Heart left ventricle (tissue), 16 donors: ENCODE results near the gene PSMD4. TPM values are rescaled to one million over a fixed set of nuclear protein-coding genes. Genes with fewer than 3 reads are reported as not detected.

ENCODE experiments used
- ATAC-seq, 4 donors: fragments of 200-7000 bp; cut with Tn5 transposase; one replicate each; pipeline ENCODE4 v1.9.1; 2020 to 2022; ENCODE audit warnings: moderate library complexity in 4 of 4, mild to moderate bottlenecking in 3 of 4, moderate number of reproducible peaks in 1 of 4
- DNase-seq, 5 donors: peaks; one replicate each; pipeline ENCODE4 v3.0.0-alpha.2; 2020
- H3K27ac ChIP-seq, 12 donors: fragments of 200-600 bp; sonication (generic) in 4 of 12; one replicate each; pipeline versions ENCODE4 v1.5.0 to v1.8.0; 2016 to 2022; ENCODE audit warnings: mild to moderate bottlenecking in 2 of 12
- H3K27me3 ChIP-seq, 9 donors: fragments of 200-600 bp; sonication (generic) in 2 of 9; one replicate each; pipeline versions ENCODE4 v1.5.1 to v1.8.0; 2016 to 2022; ENCODE audit warnings: mild to moderate bottlenecking in 3 of 9
- H3K36me3 ChIP-seq, 9 donors: fragments of 200-600 bp; sonication (generic) in 2 of 9; one replicate each; pipeline versions ENCODE4 v1.5.0 to v1.8.0; 2018 to 2022; ENCODE audit warnings: mild to moderate bottlenecking in 2 of 9
- H3K4me1 ChIP-seq, 12 donors: fragments of 200-600 bp; sonication (generic) in 4 of 12; one replicate each; pipeline versions ENCODE4 v1.5.0 to v1.8.0; 2016 to 2022; ENCODE audit warnings: mild to moderate bottlenecking in 3 of 12
- H3K4me3 ChIP-seq, 12 donors: fragments of 200-600 bp; sonication (generic) in 4 of 12; one replicate each; pipeline versions ENCODE4 v1.5.0 to v1.8.0; 2017 to 2022; ENCODE audit warnings: mild to moderate bottlenecking in 9 of 12, moderate library complexity in 4 of 12
- H3K9me3 ChIP-seq, 12 donors: fragments of 200-600 bp; sonication (generic) in 4 of 12; one replicate each; pipeline versions ENCODE4 v1.5.0 to v1.8.0; 2016 to 2022; ENCODE audit warnings: mild to moderate bottlenecking in 1 of 12
- CTCF ChIP-seq, 12 donors: fragments of 200-600 bp; sonication (generic) in 4 of 12; IDR thresholded peaks; one replicate each; pipeline versions ENCODE4 v1.5.0 to v1.8.0; 2018 to 2022; ENCODE audit warnings: antibody characterized with exemption in 12 of 12, mild to moderate bottlenecking in 5 of 12
- POLR2A ChIP-seq, 2 donors: fragments of 450-650 bp; IDR thresholded peaks; one replicate each; pipeline ENCODE4 v1.6.1; 2017; ENCODE audit warnings: antibody characterized with exemption in 2 of 2, mild to moderate bottlenecking in 2 of 2, moderate library complexity in 2 of 2
- WGBS, 4 donors: extraction: QIAGEN DNeasy Blood & Tissue Kit in 2 of 4; methylation state at CpG; one replicate each; pipeline versions ENCODE4 v1.1.5 to v1.1.7; 2013 to 2018; 5-methylcytosine and 5-hydroxymethylcytosine counted together
- intact Hi-C, 10 donors: fragments of 100-400 bp; cut with DNase I; formaldehyde crosslinking; loops; one replicate each; pipeline versions ENCODE4 v1.11.1 to v1.14.2; 2022
- polyA plus RNA-seq, 2 donors: library from polyadenylated mRNA; stranded (reverse); fragments of 200-250 nt; gene quantifications; one replicate each; pipeline ENCODE4 v1.2.3, GENCODE V29; 2013
- total RNA-seq, 9 donors: library from RNA; depleted of rRNA in 2 of 9; stranded (reverse); fragments of >200 nt in 2 of 9; fragmentation: NEBNext Ultra II Directional in 3 of 9; extraction: Animal tissue kit (Norgen Biotek cat#: 25700) in 3 of 9; gene quantifications; one replicate each; pipeline versions ENCODE4 v1.1.0 to v1.2.4, GENCODE V29; 2016 to 2023
- donor health status: ischemic (EF 13 %, LVEDD 7.1; RV severe dilation, severe dysfunction).
- donor health status: healthy with polysubstance abuse.
- donor health status: DM: no; HTN: yes; CAD: no.
- donor health status: DM: no; HTN: no; CAD: no.
- donor health status: ischemic (EF 25% LVEDD 6.9; RV normal size, moderate dysfunction).
- donor health status: ischemic (EF 25% LVEDD 5.7; RV mildly dilated, moderate dysfunction).
- donor health status: healthy.
- donor health status: DM: yes; HTN: yes; CAD: no.
- donor health status: ischemic (EF 35%, LVEDD 5.7; RV mildly dilated, moderate dysfunction).
- donor health status: nonischemic (EF 11% LVEDD 7.7; RV severe dilation, severe dysfunction).
- donor health status: DM: yes; HTN: yes; CAD: no.
- donor health status: PGD.
- donor health status: ischemic (EF 29% LVEDD 5.4; RV normal size, mild dysfunction).
- donor health status: nonischemic (EF 23%, LVEDD 6.1; RV moderate dilation, normal function).

The PSMD4 gene
- total and polyA plus RNA-seq, 11 donors, result 127 to 231 (median 143) TPM

GRCh38 chr1:151314137-151314875, 59.8 kb downstream of the PSMD4 start:
- Histone ChIP-seq H3K27ac (peak overlapping the region in 11 of 12 donors; percentile 19 to 91 (median 44)), H3K27me3 (no peaks in the 10 kb centered on the region), H3K4me3 (no peak overlapping the region), H3K4me1 (peaks cover 24 to 67% (median 58%) of the 10 kb centered on the region in 12 donors), H3K9me3 (no peaks in the 10 kb centered on the region), H3K36me3 (peaks cover 0 to 94% (median 75%) of the 10 kb centered on the region in 9 donors)
- DNase-seq (peak; percentile 66 to 88 (median 86)), ATAC-seq (peak; percentile 48 to 79 (median 62))
- TF ChIP-seq POLR2A (IDR thresholded peaks at IDR 0.05) (no peak), CTCF (IDR thresholded peaks at IDR 0.05) (no peak)
- WGBS, 4 donors, result 46 to 62% (median 51%) methylated on average over 3 of the region's 3 CpGs
- intact Hi-C loops, result no loop called here

GRCh38 chr1:151315565-151316235, 61.2 kb downstream of the PSMD4 start:
- Histone ChIP-seq H3K27me3 (no peaks in the 10 kb centered on the region), H3K4me3 (no peak overlapping the region), H3K4me1 (peaks cover 20 to 55% (median 44%) of the 10 kb centered on the region in 12 donors), H3K36me3 (peaks cover 0 to 94% (median 83%) of the 10 kb centered on the region in 9 donors), H3K9me3 (no peaks in the 10 kb centered on the region), H3K27ac (peak overlapping the region in 1 of 12 donors; percentile 91)
- intact Hi-C loops, result no loop called here
- TF ChIP-seq POLR2A (IDR thresholded peaks at IDR 0.05) (no peak), CTCF (IDR thresholded peaks at IDR 0.05) (no peak)
- WGBS, 4 donors, result 74 to 78% (median 76%) methylated on average over 17 of the region's 17 CpGs
- DNase-seq, result peak in 2 of 5 donors; percentile 32 to 35
- ATAC-seq, result no peak

Other genes starting within 250 kb of the PSMD4 start
- 10 to 100 TPM; 37.6 to 98.4 (median 54.2) TPM for gene MINDY1, start 247.8 kb upstream of the PSMD4 start, total RNA-seq
- gene MINDY1, start 247.8 kb upstream of the PSMD4 start, polyA plus RNA-seq, result 10 to 100 TPM; 18.5 to 20.4 TPM
- 10 to 100 TPM; 32.5 to 65.3 (median 42.0) TPM for gene PRUNE1, start 246.3 kb upstream of the PSMD4 start, total RNA-seq
- 10 to 100 TPM; 15.1 to 22.8 TPM for gene PRUNE1, start 246.3 kb upstream of the PSMD4 start, polyA plus RNA-seq
- under 1 TPM in 7 of 9 donors, not detected in 2; 0.09 to 0.59 (median 0.38) TPM for gene BNIPL, start 218.1 kb upstream of the PSMD4 start, total RNA-seq
- gene BNIPL, start 218.1 kb upstream of the PSMD4 start, polyA plus RNA-seq, result under 1 TPM; 0.07 to 0.65 TPM
- gene C1orf56, start 207.0 kb upstream of the PSMD4 start, total RNA-seq, result 10 to 100 TPM in 3 of 9 donors, 1 to 10 TPM in 6; 7.1 to 14.2 (median 8.0) TPM
- gene C1orf56, start 207.0 kb upstream of the PSMD4 start, polyA plus RNA-seq, result 1 to 10 TPM; 6.3 to 7.5 TPM
- gene CDC42SE1, start 195.1 kb upstream of the PSMD4 start, total RNA-seq, result 10 to 100 TPM; 21.7 to 65.9 (median 28.2) TPM
- 10 to 100 TPM; 20.3 to 37.8 TPM for gene CDC42SE1, start 195.1 kb upstream of the PSMD4 start, polyA plus RNA-seq
- 10 to 100 TPM in 7 of 9 donors, 1 to 10 TPM in 2; 4.8 to 54.1 (median 20.5) TPM for gene MLLT11, start 194.3 kb upstream of the PSMD4 start, total RNA-seq
- 10 to 100 TPM in 1 of 2 donors, 1 to 10 TPM in 1; 5.4 to 23.4 TPM for gene MLLT11, start 194.3 kb upstream of the PSMD4 start, polyA plus RNA-seq
- 10 to 100 TPM in 8 of 9 donors, 1 to 10 TPM in 1; 5.9 to 15.2 (median 11.7) TPM for gene GABPB2, start 184.0 kb upstream of the PSMD4 start, total RNA-seq
- 1 to 10 TPM; 4.6 to 8.9 TPM for gene GABPB2, start 184.0 kb upstream of the PSMD4 start, polyA plus RNA-seq
- 10 to 100 TPM; 36.4 to 97.1 (median 50.8) TPM for gene SEMA6C, start 108.1 kb upstream of the PSMD4 start, total RNA-seq
- 10 to 100 TPM; 16.4 to 85.0 TPM for gene SEMA6C, start 108.1 kb upstream of the PSMD4 start, polyA plus RNA-seq
- 1 to 10 TPM in 6 of 9 donors, under 1 TPM in 3; 0.49 to 7.9 (median 1.3) TPM for gene TNFAIP8L2, start 98.1 kb upstream of the PSMD4 start, total RNA-seq
- gene TNFAIP8L2, start 98.1 kb upstream of the PSMD4 start, polyA plus RNA-seq, result 1 to 10 TPM; 1.6 to 2.0 TPM
- 10 to 100 TPM; 10.1 to 26.8 (median 13.0) TPM for gene LYSMD1, start 88.8 kb upstream of the PSMD4 start, total RNA-seq
- 10 to 100 TPM in 1 of 2 donors, 1 to 10 TPM in 1; 6.8 to 14.7 TPM for gene LYSMD1, start 88.8 kb upstream of the PSMD4 start, polyA plus RNA-seq
- gene SCNM1, start 88.6 kb upstream of the PSMD4 start, total RNA-seq, result 10 to 100 TPM; 11.5 to 28.4 (median 17.5) TPM
- gene SCNM1, start 88.6 kb upstream of the PSMD4 start, polyA plus RNA-seq, result 10 to 100 TPM; 33.0 to 44.4 TPM
- under 1 TPM in 3 of 9 donors, not detected in 6; 0.37 to 0.61 (median 0.50) TPM for gene TMOD4, start 78.8 kb upstream of the PSMD4 start, total RNA-seq
- gene TMOD4, start 78.8 kb upstream of the PSMD4 start, polyA plus RNA-seq, result not detected
- gene VPS72, start 64.5 kb upstream of the PSMD4 start, total RNA-seq, result 10 to 100 TPM; 29.6 to 49.1 (median 38.1) TPM
- gene VPS72, start 64.5 kb upstream of the PSMD4 start, polyA plus RNA-seq, result 10 to 100 TPM; 31.2 to 41.6 TPM
- 10 to 100 TPM; 28.1 to 48.8 (median 37.0) TPM for gene PIP5K1A, start 56.2 kb upstream of the PSMD4 start, total RNA-seq
- 10 to 100 TPM; 20.5 to 26.1 TPM for gene PIP5K1A, start 56.2 kb upstream of the PSMD4 start, polyA plus RNA-seq
- 10 to 100 TPM; 10.9 to 30.3 (median 14.3) TPM for gene ZNF687, start 27.6 kb downstream of the PSMD4 start, total RNA-seq
- gene ZNF687, start 27.6 kb downstream of the PSMD4 start, polyA plus RNA-seq, result 10 to 100 TPM in 1 of 2 donors, 1 to 10 TPM in 1; 6.9 to 11.1 TPM
- 10 to 100 TPM; 34.9 to 76.0 (median 49.8) TPM for gene PI4KB, start 72.7 kb downstream of the PSMD4 start, total RNA-seq
- 10 to 100 TPM; 17.4 to 41.2 TPM for gene PI4KB, start 72.7 kb downstream of the PSMD4 start, polyA plus RNA-seq
- gene RFX5, start 92.5 kb downstream of the PSMD4 start, total RNA-seq, result 10 to 100 TPM; 14.0 to 49.3 (median 22.1) TPM
- 10 to 100 TPM; 10.8 to 11.3 TPM for gene RFX5, start 92.5 kb downstream of the PSMD4 start, polyA plus RNA-seq
- 10 to 100 TPM; 27.6 to 97.8 (median 48.7) TPM for gene SELENBP1, start 118.0 kb downstream of the PSMD4 start, total RNA-seq
- 10 to 100 TPM; 14.3 to 37.9 TPM for gene SELENBP1, start 118.0 kb downstream of the PSMD4 start, polyA plus RNA-seq
- 100 to 1,000 TPM; 173 to 237 (median 212) TPM for gene PSMB4, start 144.8 kb downstream of the PSMD4 start, total RNA-seq
- 100 to 1,000 TPM; 345 to 367 TPM for gene PSMB4, start 144.8 kb downstream of the PSMD4 start, polyA plus RNA-seq
- gene POGZ, start 204.8 kb downstream of the PSMD4 start, total RNA-seq, result 10 to 100 TPM; 26.0 to 64.3 (median 35.5) TPM
- gene POGZ, start 204.8 kb downstream of the PSMD4 start, polyA plus RNA-seq, result 10 to 100 TPM; 11.4 to 20.6 TPM